Glutamatergic neuron (in vitro differentiated cells): ENCODE data around the gene PNKD. TPM values are rescaled to one million over a fixed set of nuclear protein-coding genes. Genes with fewer than 3 reads are reported as not detected.

Source experiments
- DNase-seq: peaks from one replicate; pipeline ENCODE4 v3.0.0; 2022
- H3K27ac Mint-ChIP-seq: one replicate; pipeline ENCODE4 v1.8.0; 2020; ENCODE audit warnings: mild to moderate bottlenecking, mixed read lengths, inconsistent platforms; ENCODE audit not compliant: unreplicated experiment
- H3K27me3 Mint-ChIP-seq: one replicate; pipeline ENCODE4 v1.8.0; 2020; ENCODE audit warnings: mild to moderate bottlenecking, moderate library complexity, mixed read lengths, inconsistent platforms; ENCODE audit not compliant: unreplicated experiment
- H3K36me3 Mint-ChIP-seq: one replicate; pipeline ENCODE4 v1.8.0; 2020; ENCODE audit warnings: mild to moderate bottlenecking, mixed read lengths, inconsistent platforms; ENCODE audit not compliant: unreplicated experiment
- H3K4me1 Mint-ChIP-seq: one replicate; pipeline ENCODE4 v1.8.0; 2020; ENCODE audit warnings: mild to moderate bottlenecking, low read depth, mixed read lengths, inconsistent platforms; ENCODE audit not compliant: unreplicated experiment
- H3K4me3 Mint-ChIP-seq: one replicate; pipeline ENCODE4 v1.8.0; 2020; ENCODE audit warnings: mild to moderate bottlenecking, mixed read lengths, inconsistent platforms; ENCODE audit not compliant: unreplicated experiment
- H3K9me3 Mint-ChIP-seq: one replicate; pipeline ENCODE4 v1.8.0; 2020; ENCODE audit warnings: mild to moderate bottlenecking, moderate library complexity, mixed read lengths, inconsistent platforms; ENCODE audit not compliant: unreplicated experiment
- CTCF ChIP-seq: fragments of 200-600 bp; sonication (generic); IDR thresholded peaks from one replicate; pipeline ENCODE4 v1.5.0; 2021; ENCODE audit not compliant: partially characterized antibody, unreplicated experiment
- total RNA-seq: library from RNA; stranded (reverse); fragmentation: NEBNext Ultra II Directional; extraction: Animal tissue kit (Norgen Biotek cat#: 25700); gene quantifications from one replicate; pipeline ENCODE4 v1.2.1, GENCODE V29; 2021; ENCODE audit not compliant: unreplicated experiment

Gene PNKD
- total RNA-seq, 1 donor from 2014 or later = 44.2 TPM

GRCh38 chr2:218234521-218234920 is 35.8 kb upstream of the PNKD start:
- no peak overlapping the region for H3K27ac Mint-ChIP-seq
- H3K9me3 Mint-ChIP-seq = peaks cover 2% of the 10 kb centered on the region
- no peaks in the 10 kb centered on the region for H3K4me1 Mint-ChIP-seq
- no peaks in the 10 kb centered on the region for H3K27me3 Mint-ChIP-seq
- DNase-seq = no peak
- no peak overlapping the region for H3K4me3 Mint-ChIP-seq
- no peak for TF ChIP-seq CTCF
- peaks cover 4% of the 10 kb centered on the region for H3K36me3 Mint-ChIP-seq

- peaks cover 2% of the 10 kb centered on the region for H3K9me3 Mint-ChIP-seq
- H3K36me3 Mint-ChIP-seq = peaks cover 4% of the 10 kb centered on the region
- no peak overlapping the region for H3K27ac Mint-ChIP-seq
Observed at GRCh38 chr2:218235017-218235416, 35.3 kb upstream of the PNKD start.

GRCh38 chr2:218236829-218237228 is 33.5 kb upstream of the PNKD start:
- no peak overlapping the region for H3K27ac Mint-ChIP-seq
- H3K9me3 Mint-ChIP-seq = peaks cover 2% of the 10 kb centered on the region
- TF ChIP-seq CTCF = no peak
- peaks cover 4% of the 10 kb centered on the region for H3K36me3 Mint-ChIP-seq
- H3K4me1 Mint-ChIP-seq = no peaks in the 10 kb centered on the region
- H3K27me3 Mint-ChIP-seq = no peaks in the 10 kb centered on the region
- no peak overlapping the region for H3K4me3 Mint-ChIP-seq
- DNase-seq = no peak

More at GRCh38 chr2:218235017-218235416, 35.3 kb upstream of the PNKD start:
- no peak for DNase-seq
- no peaks in the 10 kb centered on the region for H3K4me1 Mint-ChIP-seq
- no peak for TF ChIP-seq CTCF
- no peaks in the 10 kb centered on the region for H3K27me3 Mint-ChIP-seq
- H3K4me3 Mint-ChIP-seq = no peak overlapping the region

- Mint-ChIP-seq H3K36me3 (peaks cover 4% of the 10 kb centered on the region), H3K4me1 (no peaks in the 10 kb centered on the region), H3K27me3 (no peaks in the 10 kb centered on the region), H3K27ac (no peak overlapping the region), H3K4me3 (no peak overlapping the region), H3K9me3 (no peaks in the 10 kb centered on the region)
- DNase-seq = no peak
- TF ChIP-seq CTCF = no peak
Observed at GRCh38 chr2:218238887-218239286, 31.4 kb upstream of the PNKD start.

GRCh38 chr2:218244204-218244603 is 26.1 kb upstream of the PNKD start:
- Mint-ChIP-seq H3K9me3 (no peaks in the 10 kb centered on the region), H3K4me1 (no peaks in the 10 kb centered on the region), H3K27me3 (no peaks in the 10 kb centered on the region), H3K27ac (no peak overlapping the region), H3K4me3 (no peak overlapping the region), H3K36me3 (peaks cover 2% of the 10 kb centered on the region)
- TF ChIP-seq CTCF = no peak
- DNase-seq = no peak
